Neural crest cell (in vitro differentiated cells): ENCODE results near the gene PFKFB2. TPM values are rescaled to one million over a fixed set of nuclear protein-coding genes. Genes with fewer than 3 reads are reported as not detected.
"Not testable (repeated sequence)": the region's sequence is repeated elsewhere in the genome, so short reads cannot be mapped to it uniquely, and the experiment has no call there.

Source experiments
- DNase-seq: peaks from one replicate; pipeline ENCODE4 v3.0.0; 2021; ENCODE audit warnings: low read depth, mixed read lengths, low spot score
- H3K27ac Mint-ChIP-seq: one replicate; pipeline ENCODE4 v1.8.0; 2021; ENCODE audit warnings: mild to moderate bottlenecking, mixed read lengths; ENCODE audit not compliant: unreplicated experiment
- H3K27me3 Mint-ChIP-seq: 2 replicates; pipeline ENCODE4 v1.8.0; 2021; ENCODE audit warnings: low read depth, mild to moderate bottlenecking, mixed read lengths
- H3K36me3 Mint-ChIP-seq: 2 replicates; pipeline ENCODE4 v1.8.0; 2021; ENCODE audit warnings: low read depth, mild to moderate bottlenecking, mixed read lengths
- H3K4me1 Mint-ChIP-seq: 2 replicates; pipeline ENCODE4 v1.8.0; 2021; ENCODE audit warnings: mixed read lengths
- H3K4me3 Mint-ChIP-seq: one replicate; pipeline ENCODE4 v1.8.0; 2021; ENCODE audit warnings: mild to moderate bottlenecking, mixed read lengths
- H3K9me3 Mint-ChIP-seq: 2 replicates; pipeline ENCODE4 v1.8.0; 2021; ENCODE audit warnings: mixed read lengths
- total RNA-seq: library from RNA; stranded (reverse); gene quantifications from 2 replicates; pipeline ENCODE4 v1.2.1, GENCODE V29; 2021
- TF ChIP-seq, protein P1 (sequence below): fragments of 200-600 bp; sonication (generic); conservative IDR thresholded peaks from 2 replicates; pipeline ENCODE4 v1.5.0; 2021; ENCODE audit warnings: antibody characterized with exemption, mild to moderate bottlenecking

PFKFB2 gene
- total RNA-seq, 1 donor from 2014 or later: 8.6 TPM

GRCh38 chr1:207036865-207037264 lies 16.2 kb upstream of the PFKFB2 start:
- Mint-ChIP-seq H3K4me1 (peaks cover 24% of the 10 kb centered on the region), H3K4me3 (no peak overlapping the region), H3K27ac (no peak overlapping the region), H3K27me3 (peaks cover 9% of the 10 kb centered on the region), H3K9me3 (peaks cover 3% of the 10 kb centered on the region), H3K36me3 (peaks cover under 1% of the 10 kb centered on the region)
- DNase-seq: no peak
- TF ChIP-seq, protein P1, sequence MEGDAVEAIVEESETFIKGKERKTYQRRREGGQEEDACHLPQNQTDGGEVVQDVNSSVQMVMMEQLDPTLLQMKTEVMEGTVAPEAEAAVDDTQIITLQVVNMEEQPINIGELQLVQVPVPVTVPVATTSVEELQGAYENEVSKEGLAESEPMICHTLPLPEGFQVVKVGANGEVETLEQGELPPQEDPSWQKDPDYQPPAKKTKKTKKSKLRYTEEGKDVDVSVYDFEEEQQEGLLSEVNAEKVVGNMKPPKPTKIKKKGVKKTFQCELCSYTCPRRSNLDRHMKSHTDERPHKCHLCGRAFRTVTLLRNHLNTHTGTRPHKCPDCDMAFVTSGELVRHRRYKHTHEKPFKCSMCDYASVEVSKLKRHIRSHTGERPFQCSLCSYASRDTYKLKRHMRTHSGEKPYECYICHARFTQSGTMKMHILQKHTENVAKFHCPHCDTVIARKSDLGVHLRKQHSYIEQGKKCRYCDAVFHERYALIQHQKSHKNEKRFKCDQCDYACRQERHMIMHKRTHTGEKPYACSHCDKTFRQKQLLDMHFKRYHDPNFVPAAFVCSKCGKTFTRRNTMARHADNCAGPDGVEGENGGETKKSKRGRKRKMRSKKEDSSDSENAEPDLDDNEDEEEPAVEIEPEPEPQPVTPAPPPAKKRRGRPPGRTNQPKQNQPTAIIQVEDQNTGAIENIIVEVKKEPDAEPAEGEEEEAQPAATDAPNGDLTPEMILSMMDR: no peak

GRCh38 chr1:207039380-207040180 lies 13.5 kb upstream of the PFKFB2 start:
- no peaks in the 10 kb centered on the region for H3K27me3 Mint-ChIP-seq
- peaks cover 9% of the 10 kb centered on the region for H3K4me1 Mint-ChIP-seq
- H3K27ac Mint-ChIP-seq: peak overlapping the region; percentile 10
- no peak for DNase-seq
- TF ChIP-seq, protein P1: no peak
- peak overlapping the region; percentile 1 for H3K4me3 Mint-ChIP-seq
- peaks cover 5% of the 10 kb centered on the region for H3K9me3 Mint-ChIP-seq
- H3K36me3 Mint-ChIP-seq: peaks cover 8% of the 10 kb centered on the region

DNA sequence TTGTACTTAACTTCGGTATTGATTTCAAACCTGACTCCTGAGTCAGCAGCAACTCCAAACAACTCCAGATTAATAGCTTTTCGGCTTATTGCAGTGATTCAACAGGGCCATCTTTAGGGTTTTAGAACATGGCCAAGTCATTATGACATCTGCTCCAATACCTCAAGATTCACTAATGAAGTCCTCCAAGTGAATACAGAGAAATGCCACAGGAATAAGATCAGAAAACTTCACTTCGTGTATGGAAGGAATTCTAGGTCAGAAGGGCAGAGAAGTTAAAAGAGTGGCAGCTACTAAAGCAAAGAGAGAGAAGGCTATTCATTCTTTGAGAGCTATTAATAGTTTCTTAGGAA lies 12.9 kb upstream of the PFKFB2 start:
- DNase-seq: no peak
- TF ChIP-seq, protein P1: no peak
- Mint-ChIP-seq H3K27me3 (no peaks in the 10 kb centered on the region), H3K9me3 (peaks cover 5% of the 10 kb centered on the region), H3K4me3 (peak overlapping the region; percentile 1), H3K4me1 (peaks cover 9% of the 10 kb centered on the region), H3K36me3 (peaks cover 8% of the 10 kb centered on the region), H3K27ac (no peak overlapping the region)

DNA sequence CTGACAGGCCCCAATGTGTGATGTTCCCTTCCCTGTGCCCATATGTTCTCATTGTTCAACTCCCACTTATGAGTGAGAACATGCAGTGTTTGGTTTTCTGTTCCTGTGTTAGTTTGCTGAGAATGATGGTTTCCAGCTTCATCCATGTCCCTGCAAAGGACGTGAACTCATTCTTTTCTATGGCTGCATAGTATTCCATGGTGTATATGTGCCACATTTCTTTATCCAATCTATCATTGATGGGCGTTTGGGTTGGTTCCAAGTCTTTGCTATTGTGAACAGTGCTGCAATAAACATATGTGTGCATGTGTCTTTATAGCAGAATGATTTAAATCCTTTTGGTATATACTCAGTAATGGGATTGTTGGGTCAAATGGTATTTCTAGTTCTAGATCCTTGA lies 11.7 kb upstream of the PFKFB2 start:
- not testable (repeated sequence) for H3K9me3 Mint-ChIP-seq, H3K27me3 Mint-ChIP-seq
- H3K4me1 Mint-ChIP-seq: peaks cover 14% of the 10 kb centered on the region

GRCh38 chr1:207045453-207045852 lies 7.6 kb upstream of the PFKFB2 start:
- Mint-ChIP-seq H3K4me3 (no peak overlapping the region), H3K36me3 (peaks cover 13% of the 10 kb centered on the region), H3K27ac (no peak overlapping the region), H3K9me3 (peaks cover 5% of the 10 kb centered on the region), H3K27me3 (no peaks in the 10 kb centered on the region), H3K4me1 (peaks cover 32% of the 10 kb centered on the region)
- TF ChIP-seq, protein P1: no peak
- DNase-seq: no peak

More for the DNA sequence above, 11.7 kb upstream of the PFKFB2 start:
- not testable (repeated sequence) for H3K4me3 Mint-ChIP-seq, DNase-seq
- Mint-ChIP-seq H3K36me3 (peaks cover 13% of the 10 kb centered on the region), H3K27ac (peak overlapping the region; percentile 90)

DNA sequence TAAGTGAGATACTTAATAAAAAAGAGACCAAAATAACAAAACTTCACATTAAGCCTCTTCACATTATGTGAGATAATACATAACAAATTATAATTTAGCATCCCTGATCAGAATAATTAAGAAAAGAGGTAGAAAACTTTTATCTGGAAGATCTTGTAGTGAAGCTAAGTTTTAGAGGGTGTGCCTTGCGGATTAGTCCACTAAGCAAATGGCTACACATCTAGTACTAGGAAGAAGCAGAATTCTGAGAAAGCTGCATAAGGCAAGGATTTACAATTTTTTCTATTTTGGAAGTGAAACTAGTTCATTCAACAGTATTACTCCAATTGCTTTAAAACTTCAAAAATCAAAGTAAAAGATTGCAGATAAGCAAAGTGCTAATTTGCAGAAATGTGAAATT lies 5.6 kb upstream of the PFKFB2 start:
- Mint-ChIP-seq H3K36me3 (peaks cover 9% of the 10 kb centered on the region), H3K9me3 (peaks cover under 1% of the 10 kb centered on the region), H3K4me1 (peaks cover 45% of the 10 kb centered on the region), H3K27ac (no peak overlapping the region), H3K4me3 (peak overlapping the region; percentile 65), H3K27me3 (no peaks in the 10 kb centered on the region)
- no peak for DNase-seq
- TF ChIP-seq, protein P1: no peak
